Activated T-helper 17 cell treated with anti-CD3 and anti-CD28 coated beads, Interleukin-2, amount 50 U/mL, for 72 hours (primary cell): ENCODE results near the gene MTARC1. TPM values are rescaled to one million over a fixed set of nuclear protein-coding genes. Genes with fewer than 3 reads are reported as not detected.

Experiments used
- ATAC-seq: fragments of 150-1000 bp; cut with Tn5 transposase; replicated peaks from 2 replicates; pipeline ENCODE4 v1.10.0; 2021; ENCODE audit warnings: mild to moderate bottlenecking, moderate library complexity
- H3K27ac Mint-ChIP-seq: one replicate; pipeline ENCODE4 v1.8.0; 2022; ENCODE audit warnings: mixed read lengths
- H3K27me3 Mint-ChIP-seq: one replicate; pipeline ENCODE4 v1.8.0; 2022; ENCODE audit warnings: mixed read lengths
- H3K36me3 Mint-ChIP-seq: one replicate; pipeline ENCODE4 v1.8.0; 2022; ENCODE audit warnings: low read depth, mild to moderate bottlenecking, mixed read lengths
- H3K4me1 Mint-ChIP-seq: one replicate; pipeline ENCODE4 v1.8.0; 2022; ENCODE audit warnings: mixed read lengths
- H3K4me3 Mint-ChIP-seq: one replicate; pipeline ENCODE4 v1.8.0; 2022; ENCODE audit warnings: mild to moderate bottlenecking, mixed read lengths
- H3K9me3 Mint-ChIP-seq: one replicate; pipeline ENCODE4 v1.8.0; 2022; ENCODE audit warnings: mixed read lengths
- total RNA-seq, 2 donors: library from RNA; stranded (reverse); gene quantifications; one replicate each; pipeline ENCODE4 v1.2.3, GENCODE V29; 2022

Gene MTARC1
- total RNA-seq, 2 donors from 2014 or later = 0.11 TPM; not detected in 1

DNA sequence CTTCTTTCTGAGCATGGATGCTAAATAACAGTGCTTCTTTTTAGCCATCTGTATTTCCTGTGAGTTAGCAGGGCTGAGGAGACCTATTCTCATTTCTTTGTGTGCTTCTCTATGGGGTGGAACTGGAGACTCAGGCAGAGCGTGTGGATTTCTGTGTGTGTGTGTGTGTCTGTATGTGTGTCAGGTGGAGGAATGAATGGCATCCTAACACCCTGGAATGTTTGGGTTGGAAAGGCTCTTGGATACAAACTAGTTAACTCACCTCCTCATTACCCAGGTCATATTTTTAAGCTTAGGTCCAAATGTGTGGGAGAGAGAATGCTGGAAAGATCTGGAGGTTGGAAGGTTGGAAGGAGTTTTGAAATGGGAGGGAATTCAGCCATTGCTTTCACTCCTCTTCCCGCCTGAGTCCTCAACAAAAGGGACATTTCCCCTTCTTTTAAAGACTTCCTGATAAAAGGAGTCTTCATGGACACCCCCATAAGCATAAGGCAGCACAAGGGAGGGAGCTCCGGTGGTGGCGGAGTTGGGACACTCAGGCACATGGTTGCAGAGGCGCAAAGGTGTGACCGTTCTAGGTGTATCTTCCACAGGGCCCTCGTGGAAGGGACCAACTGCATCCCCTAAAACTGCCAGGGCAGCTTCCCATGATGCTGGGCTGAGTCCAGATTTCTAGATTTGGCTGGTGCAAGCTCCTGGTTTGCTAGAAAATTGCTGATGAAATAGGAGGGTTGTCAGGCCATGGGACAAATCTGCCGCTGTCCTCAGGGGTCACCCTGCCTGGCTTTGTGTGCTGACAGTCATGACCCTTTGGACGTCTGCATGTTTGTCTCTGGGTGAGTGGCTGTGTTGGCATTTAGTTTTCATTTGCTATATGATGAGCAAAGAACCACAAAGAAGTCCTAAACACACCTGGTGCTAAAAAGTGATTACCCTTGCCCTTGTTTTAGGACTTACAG lies 37.6 kb downstream of the MTARC1 start:
- H3K4me3 Mint-ChIP-seq = no peak overlapping the region
- no peaks in the 10 kb centered on the region for H3K36me3 Mint-ChIP-seq
- H3K27me3 Mint-ChIP-seq = peaks cover 31% of the 10 kb centered on the region
- ATAC-seq = no peak
- no peak overlapping the region for H3K27ac Mint-ChIP-seq
- no peaks in the 10 kb centered on the region for H3K4me1 Mint-ChIP-seq
- H3K9me3 Mint-ChIP-seq = no peaks in the 10 kb centered on the region

DNA sequence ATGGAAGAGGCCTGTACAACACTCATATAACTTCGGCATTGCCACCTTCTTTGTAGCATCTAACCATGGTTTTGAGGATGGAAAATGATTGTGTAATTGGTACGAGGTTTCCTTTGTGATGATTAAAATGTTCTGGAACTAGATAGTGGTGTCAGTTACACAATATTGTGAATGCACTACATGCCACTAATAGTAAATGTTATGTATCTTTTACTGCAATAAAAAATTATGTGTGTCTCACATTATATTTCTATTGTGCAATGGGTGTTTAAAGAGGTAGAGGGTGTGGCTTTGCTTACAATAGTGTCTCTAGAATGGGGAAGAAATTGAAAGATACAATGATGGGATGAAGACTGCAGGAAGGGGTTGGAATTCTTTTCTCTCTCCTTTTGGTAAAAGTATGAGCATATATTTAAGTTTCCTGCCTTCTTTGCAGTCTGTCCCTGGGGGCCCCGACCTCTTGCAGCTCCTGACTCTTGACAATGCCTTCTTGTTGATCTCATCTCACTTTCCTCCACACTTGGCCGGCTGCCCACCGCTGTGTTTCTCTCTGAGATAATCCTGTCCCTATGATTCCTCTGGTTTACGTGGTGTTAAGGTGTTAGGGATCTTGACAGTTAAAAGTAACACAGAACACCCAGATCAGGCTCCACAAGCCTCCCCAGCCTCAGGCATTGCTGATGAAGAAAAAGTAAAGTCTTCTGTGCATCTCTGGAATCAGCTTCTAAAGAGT lies 39.3 kb downstream of the MTARC1 start:
- Mint-ChIP-seq H3K9me3 (no peaks in the 10 kb centered on the region), H3K27me3 (peaks cover 36% of the 10 kb centered on the region), H3K4me1 (no peaks in the 10 kb centered on the region), H3K4me3 (no peak overlapping the region), H3K36me3 (no peaks in the 10 kb centered on the region), H3K27ac (no peak overlapping the region)
- no peak for ATAC-seq

DNA sequence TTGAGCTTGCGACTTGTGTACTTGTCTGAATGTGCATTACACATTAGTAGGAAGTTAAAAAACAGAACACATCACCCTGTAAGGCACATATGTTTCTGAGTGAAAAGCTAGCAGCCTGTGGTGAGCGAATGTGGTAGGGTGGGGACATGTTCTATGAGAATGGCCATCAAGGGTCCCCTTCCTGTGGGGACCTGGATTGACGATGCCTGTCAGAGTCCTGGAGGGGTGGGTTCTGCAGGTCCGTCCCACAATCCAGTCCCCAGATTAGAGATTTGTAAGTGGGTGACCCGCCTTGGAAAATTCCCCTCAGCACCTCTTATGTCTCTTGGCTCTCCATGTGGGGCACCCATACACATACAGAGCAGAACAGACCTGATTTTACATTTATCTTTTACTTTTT lies 40.0 kb downstream of the MTARC1 start:
- Mint-ChIP-seq H3K36me3 (no peaks in the 10 kb centered on the region), H3K4me1 (no peaks in the 10 kb centered on the region), H3K9me3 (no peaks in the 10 kb centered on the region), H3K4me3 (no peak overlapping the region), H3K27me3 (peaks cover 34% of the 10 kb centered on the region), H3K27ac (no peak overlapping the region)
- ATAC-seq = no peak

DNA sequence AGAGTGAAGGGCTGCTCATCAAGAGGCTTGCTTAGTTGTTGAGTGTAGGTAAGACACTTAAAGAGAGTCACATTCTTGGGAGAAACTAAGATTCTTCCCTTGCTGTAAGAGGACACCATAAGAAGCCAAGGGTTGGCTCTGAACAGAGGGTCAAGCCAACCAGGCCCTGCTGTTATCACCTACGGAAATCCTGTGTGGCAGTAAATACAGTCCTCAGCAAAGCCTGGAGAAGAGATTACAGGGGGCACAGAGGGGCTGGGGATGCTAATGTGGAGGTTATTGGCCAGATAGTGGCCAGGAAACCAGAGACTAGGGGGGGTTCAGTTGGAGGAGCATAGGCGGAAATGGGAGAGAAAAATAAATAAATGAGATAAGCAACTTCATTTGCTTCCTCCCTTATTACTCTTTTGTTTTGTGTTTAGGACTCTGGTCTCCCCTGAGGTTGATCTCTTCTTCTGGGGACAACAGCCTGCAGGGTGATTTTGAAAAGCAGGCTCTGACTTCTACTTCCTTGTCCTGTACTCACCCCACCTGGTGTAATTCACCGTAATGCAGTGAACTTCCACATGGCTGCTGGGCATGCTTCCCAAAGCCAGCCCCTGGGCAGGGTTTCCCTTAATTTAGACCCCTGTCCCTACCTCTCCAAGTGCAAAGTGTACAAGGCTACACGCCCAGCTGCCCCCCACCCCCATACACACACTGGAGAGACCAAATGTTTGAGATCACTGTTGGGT lies 40.9 kb downstream of the MTARC1 start:
- Mint-ChIP-seq H3K9me3 (no peaks in the 10 kb centered on the region), H3K27ac (no peak overlapping the region), H3K36me3 (no peaks in the 10 kb centered on the region), H3K4me1 (no peaks in the 10 kb centered on the region), H3K27me3 (peaks cover 34% of the 10 kb centered on the region), H3K4me3 (no peak overlapping the region)
- ATAC-seq = no peak

DNA sequence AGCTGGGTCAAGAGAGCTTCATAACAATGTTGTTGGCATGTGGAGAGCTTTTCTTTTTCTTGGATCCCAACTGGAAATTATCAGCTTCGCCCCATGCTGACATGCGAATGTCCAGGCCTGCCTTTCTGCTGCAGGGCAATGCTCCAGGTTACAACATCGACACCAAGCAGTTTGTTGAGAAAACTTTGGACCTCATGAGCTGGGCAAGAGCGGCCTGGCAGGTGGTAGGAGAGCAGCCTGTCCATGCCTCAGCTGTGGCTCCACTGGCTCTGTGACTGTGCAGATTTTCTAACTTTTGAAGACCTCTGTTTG lies 41.4 kb downstream of the MTARC1 start:
- no peaks in the 10 kb centered on the region for H3K4me1 Mint-ChIP-seq
- H3K36me3 Mint-ChIP-seq = no peaks in the 10 kb centered on the region
- H3K4me3 Mint-ChIP-seq = no peak overlapping the region
- no peaks in the 10 kb centered on the region for H3K9me3 Mint-ChIP-seq
- H3K27ac Mint-ChIP-seq = no peak overlapping the region
- H3K27me3 Mint-ChIP-seq = peaks cover 34% of the 10 kb centered on the region
- ATAC-seq = no peak

DNA sequence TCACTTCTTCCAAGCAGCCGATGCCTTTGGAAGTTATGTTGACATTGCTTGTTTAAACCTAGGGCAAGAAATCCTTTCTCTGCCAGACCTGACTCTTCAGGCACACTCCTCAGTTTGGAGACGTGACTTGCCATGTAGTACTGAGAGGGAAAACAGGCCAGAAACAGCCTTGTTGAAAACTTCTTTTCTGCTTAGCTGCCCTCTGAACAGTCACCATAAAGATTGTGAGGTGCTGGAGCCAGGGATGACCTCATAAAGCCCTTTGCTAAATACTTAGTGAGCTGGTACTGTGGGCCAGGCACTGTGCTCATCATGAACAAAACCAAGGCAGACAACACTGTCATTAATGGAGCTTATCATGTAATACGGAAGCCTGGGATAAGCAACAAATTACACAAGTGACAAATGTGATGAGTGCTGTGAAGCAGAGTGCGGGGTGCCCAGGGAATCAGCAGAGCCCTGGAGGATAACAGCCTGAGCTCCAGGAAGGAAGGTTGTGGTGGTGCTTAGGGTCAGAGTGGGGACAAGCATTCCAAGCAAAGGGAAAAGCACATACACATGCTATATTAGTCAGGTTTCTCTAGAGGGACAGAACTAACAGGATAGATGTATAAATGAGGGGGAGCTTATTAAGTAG lies 42.4 kb downstream of the MTARC1 start:
- Mint-ChIP-seq H3K36me3 (no peaks in the 10 kb centered on the region), H3K4me3 (no peak overlapping the region), H3K9me3 (no peaks in the 10 kb centered on the region), H3K27me3 (peaks cover 27% of the 10 kb centered on the region), H3K27ac (no peak overlapping the region), H3K4me1 (no peaks in the 10 kb centered on the region)
- no peak for ATAC-seq

DNA sequence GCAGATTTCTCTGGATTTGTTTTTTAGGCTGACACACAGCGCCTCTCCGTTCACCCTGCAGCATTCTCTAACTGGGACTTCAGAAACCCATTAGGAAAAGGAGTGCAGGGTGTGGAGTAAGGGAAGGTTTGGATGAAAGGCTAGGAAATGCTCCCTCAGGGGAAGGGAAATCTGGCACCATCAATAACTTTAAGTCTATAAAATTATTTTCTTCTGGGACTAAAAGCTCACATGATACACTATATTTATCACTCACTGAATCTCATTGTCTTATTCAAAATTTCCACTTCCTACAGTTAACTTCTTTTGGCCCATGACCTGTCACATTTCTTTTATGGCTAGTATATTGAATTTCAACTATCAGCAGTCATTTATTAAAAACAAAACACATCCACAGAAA lies 46.7 kb downstream of the MTARC1 start:
- no peaks in the 10 kb centered on the region for H3K4me1 Mint-ChIP-seq
- peaks cover 22% of the 10 kb centered on the region for H3K27me3 Mint-ChIP-seq
- H3K27ac Mint-ChIP-seq = no peak overlapping the region
- no peak overlapping the region for H3K4me3 Mint-ChIP-seq
- no peak for ATAC-seq
- H3K9me3 Mint-ChIP-seq = no peaks in the 10 kb centered on the region
- no peaks in the 10 kb centered on the region for H3K36me3 Mint-ChIP-seq

DNA sequence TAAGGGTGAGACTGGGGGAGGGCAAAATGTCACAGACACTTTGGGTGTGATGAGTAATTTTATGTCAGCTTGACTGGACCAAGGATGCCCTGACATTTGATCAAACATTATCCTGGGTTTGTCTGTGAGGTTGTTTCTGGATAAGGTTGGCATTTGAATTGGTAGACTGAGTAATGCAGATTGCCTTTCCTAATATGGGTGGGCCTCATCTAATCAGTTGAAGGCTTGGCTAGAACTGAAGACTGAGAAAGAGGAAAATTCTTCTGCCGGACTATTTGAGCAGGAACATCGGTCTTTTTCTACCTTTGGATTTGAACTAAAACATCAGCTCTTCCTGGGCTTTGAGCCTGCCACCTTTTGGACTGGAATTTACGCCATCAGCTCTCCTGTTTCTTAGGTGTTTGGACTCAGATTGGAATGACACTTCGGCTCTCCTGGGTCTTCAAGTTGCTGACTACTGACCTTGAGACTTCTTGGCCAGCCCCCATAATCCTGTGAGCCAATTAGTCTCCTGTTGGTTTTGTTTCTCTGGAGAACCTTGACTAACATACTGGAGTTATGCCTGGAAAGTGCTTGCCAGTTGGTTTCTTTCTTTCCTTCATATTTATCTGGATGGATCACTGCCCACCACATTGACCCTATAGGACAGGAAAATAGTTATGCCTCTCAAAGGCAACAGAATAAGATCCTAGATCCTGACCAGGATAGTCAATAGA lies 47.6 kb downstream of the MTARC1 start:
- no peaks in the 10 kb centered on the region for H3K4me1 Mint-ChIP-seq
- no peak overlapping the region for H3K4me3 Mint-ChIP-seq
- no peak overlapping the region for H3K27ac Mint-ChIP-seq
- no peaks in the 10 kb centered on the region for H3K9me3 Mint-ChIP-seq
- ATAC-seq = no peak
- H3K27me3 Mint-ChIP-seq = peaks cover 18% of the 10 kb centered on the region
- no peaks in the 10 kb centered on the region for H3K36me3 Mint-ChIP-seq

Other genes starting within 250 kb of the MTARC1 start
- gene C1orf115, start 96.5 kb upstream of the MTARC1 start, total RNA-seq = under 1 TPM in 1 of 2 donors, not detected in 1; 0.40 TPM
- not detected for gene MTARC2, start 38.6 kb upstream of the MTARC1 start, total RNA-seq
- 1 to 10 TPM in 1 of 2 donors, under 1 TPM in 1; 0.11 to 4.1 TPM for gene HLX, start 92.5 kb downstream of the MTARC1 start, total RNA-seq